ENCODE measurements around the gene AMT.

Gene AMT

GRCh38 chr3:49454898-49455681, 32.8 kb upstream of the AMT start:
- Mint-ChIP-seq H3K4me3 (no peak overlapping the region), H3K27me3 (ENCODE audit: low read depth) (no peaks in the 10 kb centered on the region), H3K4me1 (ENCODE audit: low read depth) (no peaks in the 10 kb centered on the region), H3K27ac (no peak overlapping the region), H3K36me3 (ENCODE audit: low read depth) (no peaks in the 10 kb centered on the region), H3K9me3 (no peaks in the 10 kb centered on the region)
- DNase-seq (ENCODE audit: low spot score) = no peak

DNA sequence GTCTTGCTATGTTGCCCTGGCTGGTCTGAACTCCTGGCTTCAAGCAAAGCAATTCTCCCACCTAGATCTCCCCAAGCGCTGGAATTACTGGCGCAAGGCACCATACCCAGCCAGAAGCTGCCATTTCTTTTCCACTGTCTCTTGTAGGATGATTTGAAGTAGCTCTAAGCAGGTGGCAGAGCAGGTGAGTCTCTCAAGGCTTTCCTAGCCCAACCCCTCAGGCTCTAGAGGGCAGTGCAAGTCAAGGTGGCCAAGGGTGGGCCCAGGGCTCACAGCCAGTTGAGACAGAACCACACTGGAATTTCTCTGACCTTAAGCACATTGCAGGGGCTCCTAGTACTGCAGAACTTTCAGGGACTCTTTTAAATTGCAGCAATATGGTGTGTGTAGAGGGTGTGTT, 32.2 kb upstream of the AMT start:
- Mint-ChIP-seq H3K36me3 (ENCODE audit: low read depth) (no peaks in the 10 kb centered on the region), H3K27me3 (ENCODE audit: low read depth) (no peaks in the 10 kb centered on the region), H3K4me1 (ENCODE audit: low read depth) (no peaks in the 10 kb centered on the region), H3K4me3 (no peak overlapping the region), H3K27ac (no peak overlapping the region), H3K9me3 (no peaks in the 10 kb centered on the region)
- DNase-seq (ENCODE audit: low spot score) = no peak

DNA sequence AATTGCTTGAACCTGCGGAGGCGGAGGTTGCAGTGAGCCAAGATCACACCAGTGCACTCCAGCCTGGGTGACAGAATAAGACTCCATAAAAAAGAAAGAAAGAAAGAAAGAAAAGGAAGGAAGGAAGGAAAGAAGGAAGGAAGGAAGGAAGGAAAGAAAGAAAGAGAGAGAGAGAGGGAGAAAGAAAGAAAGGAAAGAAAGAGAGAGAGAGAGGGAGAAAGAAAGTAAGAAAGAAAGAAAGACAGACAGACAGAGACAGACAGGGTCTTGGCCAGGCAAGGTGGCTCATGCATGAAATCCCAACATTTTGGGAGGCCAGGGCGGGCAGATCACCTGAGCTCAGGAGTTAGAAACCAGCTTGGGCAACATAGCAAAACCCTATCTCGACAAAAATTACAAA, 31.3 kb upstream of the AMT start:
- no peak for DNase-seq (ENCODE audit: low spot score)
- H3K36me3 Mint-ChIP-seq (ENCODE audit: low read depth) = no peaks in the 10 kb centered on the region
- H3K4me3 Mint-ChIP-seq = no peak overlapping the region
- no peaks in the 10 kb centered on the region for H3K27me3 Mint-ChIP-seq (ENCODE audit: low read depth)
- no peaks in the 10 kb centered on the region for H3K9me3 Mint-ChIP-seq
- peaks cover 6% of the 10 kb centered on the region for H3K4me1 Mint-ChIP-seq (ENCODE audit: low read depth)
- no peak overlapping the region for H3K27ac Mint-ChIP-seq

DNA sequence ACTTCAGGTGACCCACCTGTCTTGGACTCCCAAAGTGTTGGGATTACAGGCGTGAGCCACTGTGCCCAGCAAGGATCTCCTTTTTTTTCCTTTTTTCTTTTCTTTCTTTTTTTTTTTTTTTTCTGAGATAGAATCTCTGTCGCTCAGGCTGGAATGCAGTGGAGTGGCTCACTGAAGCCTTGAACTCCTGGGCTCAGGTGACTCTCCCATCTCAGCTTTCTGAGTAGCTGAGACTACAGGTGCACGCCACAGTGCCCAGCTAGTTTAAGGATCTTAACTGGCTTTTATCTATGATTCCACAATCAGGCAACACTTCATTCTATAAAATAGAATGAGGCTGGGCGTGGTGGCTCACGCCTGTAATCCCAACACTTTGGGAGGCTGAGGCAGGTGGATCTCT, 23.1 kb upstream of the AMT start:
- Mint-ChIP-seq H3K9me3 (no peaks in the 10 kb centered on the region), H3K27me3 (ENCODE audit: low read depth) (no peaks in the 10 kb centered on the region), H3K27ac (peak overlapping the region; percentile 49), H3K4me1 (ENCODE audit: low read depth) (peaks cover 19% of the 10 kb centered on the region), H3K4me3 (no peak overlapping the region), H3K36me3 (ENCODE audit: low read depth) (no peaks in the 10 kb centered on the region)
- DNase-seq (ENCODE audit: low spot score) = no peak

DNA sequence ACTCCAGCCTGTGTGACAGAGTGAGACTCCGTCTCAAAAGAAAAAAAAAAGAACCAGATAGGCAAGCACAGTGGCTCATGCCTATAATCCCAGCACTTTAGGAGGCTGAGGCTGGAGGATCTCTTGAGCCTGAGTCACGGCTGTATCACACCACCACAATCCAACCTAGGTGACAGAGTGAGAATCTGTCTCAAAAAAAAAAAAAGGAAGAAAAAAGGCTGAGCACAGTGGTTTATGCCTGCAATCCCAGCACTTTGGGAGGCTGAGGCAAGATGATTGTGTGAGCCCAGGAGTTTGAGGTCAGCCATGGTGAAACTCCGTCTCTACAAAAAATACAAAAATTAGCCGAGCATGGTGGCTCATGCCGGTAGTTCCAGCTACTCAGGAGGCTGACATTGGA, 12.5 kb upstream of the AMT start:
- Mint-ChIP-seq H3K4me3 (no peak overlapping the region), H3K27me3 (ENCODE audit: low read depth) (no peaks in the 10 kb centered on the region)

DNA sequence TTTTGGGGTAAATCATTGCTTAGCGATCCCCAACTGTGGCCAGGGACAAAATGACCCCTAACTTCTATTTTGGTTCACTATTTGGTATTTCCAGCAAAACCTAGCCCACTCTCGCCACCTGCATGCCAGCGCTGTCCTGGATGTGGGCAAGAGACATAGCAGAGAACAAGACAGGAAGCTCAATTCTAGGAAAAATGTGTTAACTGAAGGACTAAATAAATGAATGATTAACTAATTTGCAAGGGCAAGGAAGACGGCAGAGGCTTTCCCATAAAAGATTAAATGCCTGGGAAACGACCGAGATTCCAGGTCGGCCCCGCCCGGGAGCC, 6.4 kb upstream of the AMT start:
- H3K27ac Mint-ChIP-seq = peak overlapping the region; percentile 93
- DNase-seq (ENCODE audit: low spot score) = no peak
- H3K9me3 Mint-ChIP-seq = no peaks in the 10 kb centered on the region
- peak overlapping the region; percentile 94 for H3K4me3 Mint-ChIP-seq
- no peaks in the 10 kb centered on the region for H3K27me3 Mint-ChIP-seq (ENCODE audit: low read depth)
- peaks cover 4% of the 10 kb centered on the region for H3K36me3 Mint-ChIP-seq (ENCODE audit: low read depth)
- H3K4me1 Mint-ChIP-seq (ENCODE audit: low read depth) = peaks cover 20% of the 10 kb centered on the region

More for the DNA sequence above, 12.5 kb upstream of the AMT start:
- DNase-seq (ENCODE audit: low spot score) = no peak
- Mint-ChIP-seq H3K4me1 (ENCODE audit: low read depth) (peaks cover 6% of the 10 kb centered on the region), H3K27ac (no peak overlapping the region), H3K36me3 (ENCODE audit: low read depth) (no peaks in the 10 kb centered on the region), H3K9me3 (no peaks in the 10 kb centered on the region)

DNA sequence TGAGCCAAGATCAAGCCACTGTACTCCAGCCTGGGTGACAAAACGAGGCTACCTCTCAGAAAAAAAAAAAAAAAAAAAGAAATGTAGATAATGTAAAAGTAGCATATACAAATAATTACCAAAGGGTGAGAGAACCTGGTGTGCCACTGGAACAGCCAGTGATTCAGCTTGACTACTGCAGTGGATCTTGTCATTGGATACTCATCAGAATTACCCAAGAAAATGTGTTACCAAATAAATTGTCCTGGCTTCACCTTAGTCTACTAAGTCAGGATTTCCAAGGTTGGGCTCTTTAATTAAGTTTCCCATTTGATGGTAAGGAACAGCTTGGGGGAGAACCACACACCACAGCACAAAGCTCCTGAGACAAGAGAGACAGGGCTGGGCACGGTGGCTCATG, 5.3 kb upstream of the AMT start:
- peak overlapping the region; percentile 67 for H3K27ac Mint-ChIP-seq
- H3K4me3 Mint-ChIP-seq = peak overlapping the region; percentile 94
- no peak for DNase-seq (ENCODE audit: low spot score)
- H3K27me3 Mint-ChIP-seq (ENCODE audit: low read depth) = no peaks in the 10 kb centered on the region
- H3K36me3 Mint-ChIP-seq (ENCODE audit: low read depth) = peaks cover 8% of the 10 kb centered on the region
- peaks cover 20% of the 10 kb centered on the region for H3K4me1 Mint-ChIP-seq (ENCODE audit: low read depth)
- H3K9me3 Mint-ChIP-seq = no peaks in the 10 kb centered on the region

GRCh38 chr3:49424816-49425215, 2.5 kb upstream of the AMT start:
- H3K4me1 Mint-ChIP-seq (ENCODE audit: low read depth) = peaks cover 19% of the 10 kb centered on the region
- no peaks in the 10 kb centered on the region for H3K27me3 Mint-ChIP-seq (ENCODE audit: low read depth)
- H3K27ac Mint-ChIP-seq = no peak overlapping the region
- no peak for DNase-seq (ENCODE audit: low spot score)
- H3K4me3 Mint-ChIP-seq = no peak overlapping the region
- H3K9me3 Mint-ChIP-seq = no peaks in the 10 kb centered on the region
- H3K36me3 Mint-ChIP-seq (ENCODE audit: low read depth) = peaks cover 16% of the 10 kb centered on the region

DNA sequence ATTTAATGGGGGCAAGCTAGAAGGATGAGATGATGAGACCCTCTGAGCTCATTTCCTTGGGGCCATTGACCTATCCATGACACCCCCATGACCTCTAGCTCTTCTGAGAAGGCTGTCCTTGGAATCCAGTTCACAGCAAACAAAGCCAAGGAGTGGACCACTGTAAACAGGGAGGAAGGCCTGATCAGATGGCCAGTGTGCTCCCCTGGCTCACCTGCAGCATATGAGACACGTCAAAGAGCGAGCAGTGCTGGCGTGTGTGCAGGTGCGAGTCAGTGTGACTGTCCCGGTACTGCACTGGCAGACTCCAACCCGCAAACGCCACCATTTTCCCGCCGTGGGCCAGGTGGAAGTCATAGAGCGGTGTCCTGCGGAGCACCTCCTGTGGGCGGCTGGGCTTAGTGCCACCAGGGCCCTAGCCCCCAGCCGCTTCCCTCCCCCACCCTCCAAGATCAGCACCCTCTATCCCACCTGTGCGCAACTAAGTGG, 339 bp downstream of the AMT start:
- Mint-ChIP-seq H3K9me3 (no peaks in the 10 kb centered on the region), H3K4me1 (ENCODE audit: low read depth) (peaks cover 25% of the 10 kb centered on the region), H3K36me3 (ENCODE audit: low read depth) (peaks cover 27% of the 10 kb centered on the region), H3K27ac (no peak overlapping the region), H3K27me3 (ENCODE audit: low read depth) (no peaks in the 10 kb centered on the region), H3K4me3 (no peak overlapping the region)
- DNase-seq (ENCODE audit: low spot score) = no peak

- Mint-ChIP-seq H3K9me3 (no peaks in the 10 kb centered on the region), H3K4me1 (ENCODE audit: low read depth) (peaks cover 46% of the 10 kb centered on the region), H3K27me3 (ENCODE audit: low read depth) (no peaks in the 10 kb centered on the region), H3K4me3 (peak overlapping the region; percentile 33), H3K36me3 (ENCODE audit: low read depth) (peaks cover 50% of the 10 kb centered on the region), H3K27ac (peak overlapping the region; percentile 67)
- no peak for DNase-seq (ENCODE audit: low spot score)
Observed at GRCh38 chr3:49417516-49418120, 4.7 kb downstream of the AMT start.

DNA sequence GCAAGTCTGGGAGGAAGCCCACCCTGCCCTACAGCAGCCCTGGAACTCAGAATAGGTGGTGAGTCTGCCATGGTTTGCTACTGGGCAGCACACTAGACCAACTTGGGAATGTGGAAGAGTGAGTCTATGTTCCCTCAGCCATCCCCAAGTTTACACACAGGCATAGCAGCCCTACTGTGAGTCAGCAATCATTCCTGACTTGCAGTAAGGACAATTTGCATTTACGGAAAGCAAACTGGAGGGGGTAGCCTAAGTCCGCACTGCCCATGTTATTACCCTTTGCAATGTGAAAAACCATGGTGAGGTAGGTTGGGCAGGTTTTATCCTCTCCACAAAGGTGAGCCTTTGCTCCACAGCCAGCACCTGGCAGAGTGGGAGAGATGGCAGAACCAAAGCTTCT, 5.4 kb downstream of the AMT start:
- H3K27ac Mint-ChIP-seq = peak overlapping the region; percentile 96
- peak overlapping the region; percentile 79 for H3K4me3 Mint-ChIP-seq
- no peaks in the 10 kb centered on the region for H3K9me3 Mint-ChIP-seq
- H3K36me3 Mint-ChIP-seq (ENCODE audit: low read depth) = peaks cover 50% of the 10 kb centered on the region
- H3K27me3 Mint-ChIP-seq (ENCODE audit: low read depth) = no peaks in the 10 kb centered on the region
- DNase-seq (ENCODE audit: low spot score) = no peak
- H3K4me1 Mint-ChIP-seq (ENCODE audit: low read depth) = peaks cover 46% of the 10 kb centered on the region

DNA sequence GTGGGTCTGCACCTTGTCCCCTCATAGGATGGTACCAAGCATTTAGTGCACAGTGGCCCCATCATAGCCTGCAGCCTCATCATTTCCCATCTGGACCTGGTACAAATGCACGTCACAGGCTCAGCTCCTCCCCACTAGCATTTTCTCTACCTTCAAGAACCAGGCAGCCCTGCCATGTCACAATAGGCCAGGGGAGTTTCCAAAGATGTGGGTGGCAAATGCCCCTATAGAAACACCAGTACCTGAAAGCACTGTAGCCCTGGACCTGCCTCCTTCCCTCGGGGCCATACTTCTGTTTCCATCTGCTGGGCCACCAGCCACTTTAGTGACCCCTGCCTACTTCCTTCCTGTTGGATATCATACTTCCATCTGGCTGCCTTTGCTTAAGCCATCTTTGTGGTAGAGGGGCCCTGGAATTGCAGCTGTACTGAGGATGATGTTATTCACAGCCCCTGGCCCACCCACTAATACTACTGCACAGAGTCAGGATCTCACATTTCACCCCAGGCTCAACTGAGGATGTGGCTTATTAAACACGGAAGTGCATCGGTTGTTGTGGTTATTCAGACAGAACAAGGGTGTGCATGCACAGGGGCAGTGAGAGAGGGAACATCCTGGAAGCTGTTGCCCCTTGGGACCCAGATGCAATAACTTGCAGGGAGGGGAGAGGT, 6.2 kb downstream of the AMT start:
- Mint-ChIP-seq H3K4me1 (ENCODE audit: low read depth) (peaks cover 45% of the 10 kb centered on the region), H3K27ac (peak overlapping the region; percentile 96), H3K9me3 (no peaks in the 10 kb centered on the region), H3K27me3 (ENCODE audit: low read depth) (no peaks in the 10 kb centered on the region), H3K4me3 (peak overlapping the region; percentile 79), H3K36me3 (ENCODE audit: low read depth) (peaks cover 51% of the 10 kb centered on the region)
- DNase-seq (ENCODE audit: low spot score) = peak; percentile 72

- Mint-ChIP-seq H3K9me3 (no peaks in the 10 kb centered on the region), H3K27me3 (ENCODE audit: low read depth) (no peaks in the 10 kb centered on the region), H3K36me3 (ENCODE audit: low read depth) (peaks cover 53% of the 10 kb centered on the region), H3K27ac (peak overlapping the region; percentile 96), H3K4me3 (peak overlapping the region; percentile 41), H3K4me1 (ENCODE audit: low read depth) (peaks cover 51% of the 10 kb centered on the region)
- no peak for DNase-seq (ENCODE audit: low spot score)
Observed at GRCh38 chr3:49414753-49415152, 7.5 kb downstream of the AMT start.

DNA sequence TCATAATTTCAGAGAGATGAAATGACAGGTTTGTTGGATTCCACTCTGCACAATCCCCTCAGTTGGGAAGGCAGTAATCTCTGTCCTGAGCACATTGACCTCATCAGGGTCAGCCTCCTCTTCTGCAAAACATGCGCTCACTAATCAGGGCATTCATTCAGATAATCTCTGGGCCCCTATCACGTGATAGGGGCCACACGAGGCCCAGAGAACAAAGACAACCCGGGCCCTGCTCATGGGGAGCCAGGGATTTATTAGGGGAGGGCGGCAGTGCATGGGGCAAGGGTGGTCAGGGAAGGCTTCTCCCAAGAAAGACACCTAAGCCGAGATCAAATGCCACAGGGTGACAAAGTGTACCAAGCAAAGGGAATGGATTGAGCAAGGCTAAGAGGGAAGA, 8.9 kb downstream of the AMT start:
- Mint-ChIP-seq H3K27ac (peak overlapping the region; percentile 90), H3K4me3 (peak overlapping the region; percentile 91), H3K4me1 (ENCODE audit: low read depth) (peaks cover 53% of the 10 kb centered on the region), H3K9me3 (no peaks in the 10 kb centered on the region), H3K27me3 (ENCODE audit: low read depth) (no peaks in the 10 kb centered on the region), H3K36me3 (ENCODE audit: low read depth) (peaks cover 52% of the 10 kb centered on the region)
- no peak for DNase-seq (ENCODE audit: low spot score)

Data from T-helper 2 cell treated with Interferon-gamma antibody and Interleukin-4, amounts not matched to agents 5 μg/mL and 100 μg/mL, for 36 hours (primary cell).